Measurements from ENCODE around the gene NFATC2.

NFATC2 gene

DNA sequence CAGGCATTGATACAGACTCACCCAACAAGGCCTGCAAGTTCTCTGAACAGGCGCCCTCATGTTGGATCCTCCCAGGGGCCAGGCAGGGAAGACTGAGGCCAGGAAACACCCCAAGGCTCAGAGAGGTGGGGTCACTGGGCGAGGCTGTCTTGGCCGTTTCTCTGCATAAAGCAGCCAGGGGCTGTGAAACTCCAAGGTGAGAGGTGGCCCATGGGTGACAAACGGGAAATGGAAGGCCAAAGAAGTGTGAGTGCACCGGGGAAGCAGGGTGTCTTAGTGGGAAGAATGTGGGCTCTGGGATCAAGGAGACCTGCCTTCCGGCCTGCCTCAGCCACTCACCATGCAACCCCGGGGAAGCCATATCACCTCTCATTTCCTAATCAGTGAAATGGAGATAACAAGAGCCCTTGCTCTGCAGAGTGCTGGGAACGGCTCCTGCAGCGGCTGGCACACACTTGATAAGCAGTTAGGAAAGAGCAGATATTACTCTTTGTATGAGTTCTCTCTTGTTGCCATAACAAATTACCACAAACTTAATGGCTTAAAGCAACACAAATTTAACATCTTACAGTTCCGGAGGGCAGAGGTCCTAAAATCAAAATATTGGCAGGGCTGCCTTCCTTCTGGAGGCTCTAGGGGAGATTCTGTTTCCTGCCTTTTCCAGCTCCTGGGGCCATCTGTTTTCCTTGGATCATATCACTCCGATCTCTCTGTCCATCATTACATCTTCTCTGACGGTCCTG is 168.6 kb downstream of the NFATC2 start:
- no peak for FAIRE-seq

DNA sequence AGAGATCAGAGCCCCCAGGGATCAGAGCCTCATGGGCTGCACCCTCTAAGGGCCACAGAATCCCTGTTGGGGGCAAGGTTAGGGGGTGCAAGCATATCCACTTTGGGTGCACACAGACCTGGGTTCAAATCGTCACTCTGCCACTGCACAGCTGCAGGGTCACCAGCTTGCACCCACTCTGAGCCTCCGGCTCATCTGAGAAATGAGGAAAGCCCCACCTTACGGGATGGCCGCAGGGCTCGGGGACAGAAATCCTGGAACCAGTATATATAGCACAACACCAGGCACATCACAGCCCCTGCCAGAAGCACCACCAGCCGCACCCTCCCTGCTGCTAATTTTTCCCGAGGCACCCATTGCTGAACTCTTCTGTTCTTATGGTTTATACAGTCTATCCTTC is 169.6 kb downstream of the NFATC2 start:
- FAIRE-seq: no peak

DNA sequence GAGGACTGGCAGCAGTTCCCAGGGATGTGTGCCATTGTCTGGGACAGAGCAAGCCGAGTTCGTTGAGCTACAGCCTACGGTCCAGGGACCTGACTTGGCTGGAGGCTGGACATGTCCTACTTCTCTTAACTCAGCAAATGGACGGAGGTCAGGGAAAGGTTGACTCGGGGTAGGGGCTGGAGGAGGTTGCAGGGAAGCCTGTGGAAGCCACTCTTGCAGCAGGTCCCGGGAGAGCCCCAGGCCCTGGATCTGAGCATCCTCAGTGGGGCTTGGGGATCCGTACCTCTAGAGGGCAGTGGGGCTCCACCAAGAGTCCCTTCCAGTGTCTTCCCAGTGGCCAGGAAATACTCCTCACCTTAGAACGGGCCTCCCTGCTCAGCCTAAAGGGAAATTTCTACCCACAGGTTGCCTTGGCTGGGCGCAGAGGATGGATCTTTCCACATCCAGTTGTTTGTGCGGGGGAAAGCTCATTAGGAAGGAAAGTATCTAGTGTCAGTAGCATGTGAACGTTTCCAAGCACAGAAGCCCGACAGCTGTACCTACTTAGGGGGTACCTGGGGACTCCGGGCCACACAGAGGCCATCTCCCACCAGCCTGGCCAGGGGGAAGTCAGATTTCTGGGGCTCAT is 170.2 kb downstream of the NFATC2 start:
- FAIRE-seq: no peak

DNA sequence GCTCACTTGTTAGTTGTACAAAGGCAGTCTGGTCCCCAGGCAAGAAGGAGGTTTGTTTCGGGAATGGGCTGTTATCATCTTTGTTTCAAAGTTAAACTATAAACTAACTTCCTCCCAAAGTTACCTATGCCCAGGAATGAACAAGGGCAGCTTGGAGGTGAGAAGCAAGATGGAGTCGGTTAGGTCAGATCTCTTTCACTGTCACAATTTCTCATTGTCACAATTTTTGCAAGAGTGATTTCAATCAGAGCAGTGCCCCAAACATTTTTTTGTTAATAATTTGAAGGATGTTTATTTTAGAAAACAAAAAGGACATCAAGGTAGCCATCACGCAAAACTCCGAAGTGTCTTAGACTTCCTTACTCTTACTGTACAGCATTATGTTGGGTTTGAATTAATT is 170.8 kb downstream of the NFATC2 start:
- FAIRE-seq: no peak

DNA sequence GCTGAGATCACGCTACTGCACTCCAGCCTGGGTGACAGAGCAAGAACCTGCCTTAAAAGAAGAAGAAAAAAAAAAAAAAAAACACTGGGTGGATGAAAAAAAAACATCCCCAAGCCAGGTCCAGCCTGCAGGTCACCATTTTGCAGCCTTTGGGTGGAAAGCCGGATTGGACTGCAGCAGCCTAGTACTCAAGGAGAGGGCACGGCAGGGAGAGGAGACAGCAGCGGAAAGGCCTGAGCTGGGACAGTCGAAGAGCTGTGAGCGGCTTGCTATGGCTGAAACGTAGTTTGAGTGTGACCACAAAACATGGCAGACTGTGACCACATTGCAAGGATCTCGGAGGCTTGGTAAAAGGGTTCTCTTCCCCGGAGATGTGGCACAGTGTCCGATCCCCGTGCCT is 173.0 kb downstream of the NFATC2 start:
- FAIRE-seq: no peak

DNA sequence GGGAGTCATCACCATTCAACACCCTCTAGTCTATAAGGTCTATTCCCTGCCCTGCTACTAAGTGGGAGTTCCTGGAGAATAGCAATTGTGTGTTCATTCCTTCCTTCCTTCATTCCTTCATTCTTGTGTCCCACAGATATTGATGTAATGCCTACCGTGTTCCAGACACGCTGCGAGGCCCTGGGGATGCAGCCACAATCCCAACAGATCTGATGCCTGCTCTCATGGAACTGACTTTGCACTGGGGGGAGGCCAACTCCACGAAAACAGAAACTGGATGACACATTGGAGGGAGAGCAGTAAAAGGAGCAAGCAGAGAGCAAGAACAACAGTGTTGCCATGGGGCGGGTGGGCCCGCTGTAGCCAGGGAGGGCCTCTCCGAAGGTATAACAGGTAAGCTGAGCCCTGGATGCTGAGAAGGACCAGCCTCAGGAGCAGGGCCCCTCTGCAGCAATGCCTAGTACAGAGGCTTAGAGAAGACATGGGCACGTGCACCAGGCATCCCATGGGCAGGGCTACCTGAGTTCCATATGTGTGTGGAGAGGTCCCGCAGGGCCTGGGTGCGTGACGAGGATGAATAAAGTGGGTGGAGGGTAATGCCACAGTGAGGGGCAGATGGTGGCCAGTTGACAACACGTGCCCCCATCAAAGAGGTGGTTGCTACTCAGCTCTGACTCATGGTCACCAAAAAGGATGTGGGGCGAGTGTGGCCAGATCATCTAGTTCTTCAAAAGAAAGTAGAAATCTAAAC is 173.9 kb downstream of the NFATC2 start:
- no peak for FAIRE-seq

DNA sequence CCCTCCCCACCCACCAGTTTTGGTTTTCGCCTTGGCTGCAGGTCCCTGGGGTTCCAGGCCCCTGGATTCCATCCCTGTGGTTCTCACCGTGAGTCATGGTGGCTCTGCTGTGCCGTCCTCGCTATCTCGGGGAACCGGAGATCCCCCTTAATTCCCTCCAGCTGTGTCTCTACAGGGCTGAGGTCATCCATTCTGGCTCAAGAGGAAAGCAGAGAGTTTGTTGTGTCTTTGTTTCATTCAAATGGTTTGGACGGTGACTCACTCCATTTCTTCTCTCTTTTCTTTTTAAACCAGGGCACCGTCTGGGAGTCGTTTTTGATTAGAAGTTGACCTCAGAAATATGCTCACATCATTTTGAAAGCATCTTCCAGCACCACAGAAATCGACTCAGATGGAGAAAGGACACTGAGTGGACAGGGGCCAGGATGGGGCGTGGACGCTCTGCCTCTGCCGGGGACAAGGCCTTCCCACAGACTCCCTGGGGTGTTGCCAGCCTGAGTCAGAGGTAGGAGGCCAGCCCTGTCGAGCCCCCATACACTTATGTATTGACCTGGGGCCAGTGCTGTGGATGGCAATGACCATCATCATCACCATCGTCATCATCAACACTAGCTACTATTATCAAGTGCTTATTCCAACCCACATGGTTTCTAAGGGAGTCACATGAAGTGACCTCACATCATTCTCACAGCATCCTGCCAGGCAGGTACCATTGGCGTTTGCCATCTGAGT is 176.2 kb downstream of the NFATC2 start:
- FAIRE-seq: peak; percentile 15

DNA sequence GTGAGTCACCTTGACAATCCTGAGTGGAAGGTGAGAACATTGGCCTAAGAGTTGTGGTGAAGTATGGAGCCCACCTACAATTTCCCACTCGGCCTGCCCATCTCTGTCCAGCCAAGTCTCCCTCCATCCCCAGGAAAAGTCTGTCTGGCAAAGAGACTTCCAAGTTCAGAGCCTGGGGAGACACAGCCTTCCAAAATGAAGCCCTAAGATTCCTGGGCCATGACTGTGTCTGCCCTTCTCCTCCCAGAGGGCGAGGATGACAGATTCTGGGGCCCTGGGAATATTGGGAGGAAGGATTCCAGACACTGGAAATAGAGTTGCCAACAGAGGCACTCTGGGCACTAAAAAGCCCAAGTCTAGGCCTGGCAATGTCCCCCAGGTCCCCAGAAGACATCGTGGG is 176.8 kb downstream of the NFATC2 start:
- no peak for FAIRE-seq

DNA sequence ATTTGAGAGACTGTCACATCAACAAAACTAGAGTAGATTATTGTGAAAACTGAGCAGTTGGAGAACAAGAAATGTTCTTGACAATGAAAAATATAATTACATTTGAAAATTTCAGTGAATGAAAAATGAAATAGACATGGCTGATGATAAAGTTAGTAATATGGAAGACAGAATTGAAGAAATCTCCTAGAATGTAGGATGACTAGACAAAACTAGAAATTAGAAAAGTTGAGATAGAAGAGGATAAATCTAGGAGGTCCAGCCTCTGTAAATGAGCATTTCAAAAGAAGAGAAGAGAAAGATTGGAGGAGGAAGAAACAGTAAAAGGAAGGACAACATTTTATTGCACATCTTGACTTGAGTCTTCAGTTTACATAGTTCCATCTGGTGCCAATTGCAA is 178.7 kb downstream of the NFATC2 start:
- no peak for FAIRE-seq

DNA sequence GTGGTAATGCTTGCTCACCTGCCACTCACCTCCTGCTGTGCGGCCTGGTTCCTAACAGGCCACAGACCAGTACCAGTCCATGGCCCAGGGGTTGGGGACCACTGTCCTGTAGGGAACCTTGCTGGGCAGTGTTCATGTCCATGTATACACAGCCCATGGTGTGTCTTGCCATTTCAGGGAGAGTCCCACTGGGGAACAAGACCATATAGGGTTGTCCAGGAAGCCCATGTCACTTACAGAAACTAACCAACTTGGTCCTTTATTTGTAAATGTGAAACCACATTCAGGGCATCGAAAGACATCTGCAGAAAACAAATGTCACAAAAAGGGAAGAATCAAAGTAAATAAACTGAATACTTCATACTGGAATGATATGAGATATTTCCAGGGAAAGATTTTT is 179.1 kb downstream of the NFATC2 start:
- FAIRE-seq: no peak

DNA sequence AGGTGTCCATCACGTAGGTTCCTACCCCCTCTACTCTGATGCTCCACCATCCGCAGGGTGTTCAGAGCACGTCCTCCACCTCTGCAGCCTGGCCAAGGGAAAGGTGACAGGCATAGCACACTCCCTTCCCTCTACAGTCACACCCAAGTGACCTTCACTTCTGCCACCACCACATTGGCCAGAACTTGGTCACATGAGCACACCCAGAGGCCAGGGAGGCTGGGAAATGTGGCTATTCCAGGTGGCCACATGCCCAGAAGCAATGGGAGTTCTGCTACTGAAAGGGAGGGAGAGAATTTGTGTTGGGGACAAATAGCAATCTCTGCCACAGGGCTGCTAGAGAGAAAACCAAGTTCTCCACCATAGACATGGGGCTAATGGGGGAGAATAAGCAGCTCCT is 180.3 kb downstream of the NFATC2 start:
- FAIRE-seq: no peak

DNA sequence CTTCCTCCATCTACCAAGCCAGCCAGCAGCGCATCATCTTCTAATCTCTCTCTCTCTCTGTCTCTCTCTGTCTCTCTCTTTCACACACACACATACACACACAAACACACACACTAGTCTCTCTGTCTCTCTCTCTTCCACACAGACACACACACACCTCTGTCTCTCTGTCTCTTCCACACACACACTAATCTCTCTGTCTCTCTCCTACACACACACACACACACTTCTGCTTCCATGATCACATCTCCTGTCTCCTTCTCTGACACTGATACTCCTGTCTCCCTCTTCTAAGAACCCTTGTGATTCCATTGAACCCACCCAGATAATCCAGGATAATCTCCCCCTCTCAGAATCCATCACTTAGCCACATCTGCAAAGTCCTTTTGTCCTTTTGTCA is 181.3 kb downstream of the NFATC2 start:
- FAIRE-seq: no peak

DNA sequence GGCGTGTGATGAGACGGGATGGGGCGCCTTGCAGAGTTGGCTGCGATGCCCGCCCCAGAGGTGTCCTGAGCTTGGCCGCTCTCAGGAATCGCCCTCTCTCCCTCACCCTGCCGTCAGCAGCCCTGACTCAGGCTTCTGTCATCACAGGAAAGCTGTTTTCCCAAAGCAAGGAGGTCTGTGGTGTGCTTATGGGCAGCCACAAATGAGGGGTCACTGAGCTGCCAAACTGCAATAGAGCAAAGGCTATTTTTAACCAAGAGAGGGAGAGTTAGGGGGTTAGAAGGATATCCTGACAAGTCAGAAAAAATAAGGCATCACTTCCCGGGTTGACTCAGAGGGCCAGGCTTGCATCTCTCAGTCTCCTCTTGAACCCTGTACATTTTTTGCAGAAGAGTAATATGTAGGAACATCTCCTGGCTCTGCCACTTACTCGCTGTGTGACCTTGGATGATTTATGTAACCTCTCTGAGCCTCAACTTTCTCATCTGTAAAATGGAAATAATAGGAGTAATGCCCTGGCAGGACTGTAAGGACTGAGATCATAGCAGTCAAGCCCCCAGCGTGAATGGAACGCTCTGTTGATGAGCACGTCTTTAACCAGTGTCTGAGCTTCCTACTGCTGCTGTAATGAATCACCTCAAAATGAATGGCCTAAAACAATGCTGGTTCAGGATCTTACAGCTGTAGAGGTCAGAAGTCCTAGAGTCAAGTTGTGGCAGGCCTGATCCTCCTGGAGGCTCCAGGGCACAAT is 181.9 kb downstream of the NFATC2 start:
- no peak for FAIRE-seq

DNA sequence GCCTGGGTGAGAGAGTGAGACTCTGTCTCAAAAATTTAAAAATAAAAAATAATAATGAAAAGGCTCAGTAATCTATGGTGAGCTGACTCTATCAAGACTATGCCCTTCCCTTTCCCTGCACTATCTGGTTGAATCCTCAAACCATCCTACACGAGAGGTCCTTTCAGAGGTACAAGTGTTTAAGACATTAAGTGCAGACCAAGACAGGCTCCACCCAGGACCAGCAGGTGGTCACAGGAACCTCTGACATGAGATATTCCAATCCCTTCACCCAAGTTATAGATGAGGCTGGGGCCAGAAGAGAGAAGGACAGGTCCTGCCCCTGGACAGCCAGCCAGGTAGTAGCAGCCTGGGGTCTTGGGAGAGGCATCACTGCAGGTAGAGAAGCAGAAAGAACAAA is 182.6 kb downstream of the NFATC2 start:
- no peak for FAIRE-seq

DNA sequence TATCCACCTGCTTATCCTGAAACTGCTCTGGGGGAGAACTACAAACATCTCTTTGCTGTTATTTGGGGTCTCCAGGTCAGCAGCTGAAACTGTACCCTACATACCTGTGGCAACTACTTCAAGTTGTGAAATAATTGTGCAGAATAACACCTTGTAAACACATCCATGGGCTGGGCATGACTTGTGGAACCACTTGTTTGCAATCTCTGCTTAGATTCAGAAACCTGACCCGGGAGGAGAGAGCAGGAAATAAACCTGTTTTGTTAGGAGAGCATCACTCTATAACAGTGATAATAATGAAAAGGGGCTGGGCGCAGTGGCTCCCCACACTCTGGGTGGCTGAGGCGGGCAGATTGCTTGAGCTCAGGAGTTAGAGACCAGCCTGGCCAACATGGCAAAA is 183.1 kb downstream of the NFATC2 start:
- no peak for FAIRE-seq

DNA sequence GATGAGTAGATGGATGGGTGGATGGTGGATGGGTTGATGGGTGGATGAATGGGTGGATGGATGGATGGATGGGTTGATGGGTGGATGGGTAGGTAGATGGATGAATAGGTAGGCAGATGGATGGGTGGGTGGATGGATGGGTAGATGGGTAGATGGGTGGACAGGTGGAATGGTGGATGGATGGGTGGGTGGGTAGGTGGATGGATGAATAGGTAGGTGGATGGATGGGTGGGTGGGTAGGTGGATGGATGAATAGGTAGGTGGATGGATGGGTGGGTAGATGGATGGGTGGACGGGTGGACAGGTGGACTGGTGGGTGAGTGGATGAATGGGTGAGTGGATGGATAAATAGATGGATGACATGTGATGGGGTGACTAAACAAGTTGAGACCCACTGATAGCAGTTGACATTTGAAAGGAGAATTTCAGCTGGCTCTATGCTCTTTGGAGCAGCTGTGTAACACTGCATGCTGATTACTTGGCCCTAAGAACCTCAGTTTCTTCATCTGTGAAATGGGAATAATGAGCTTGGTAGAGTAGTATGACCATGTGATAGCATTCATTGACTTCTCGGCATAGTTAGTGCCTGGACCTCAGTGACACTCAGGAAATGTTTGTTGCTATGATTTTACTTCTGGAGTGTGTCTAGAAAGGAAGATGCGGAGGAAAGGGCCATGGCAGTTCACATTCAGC is 184.3 kb downstream of the NFATC2 start:
- FAIRE-seq: no peak

DNA sequence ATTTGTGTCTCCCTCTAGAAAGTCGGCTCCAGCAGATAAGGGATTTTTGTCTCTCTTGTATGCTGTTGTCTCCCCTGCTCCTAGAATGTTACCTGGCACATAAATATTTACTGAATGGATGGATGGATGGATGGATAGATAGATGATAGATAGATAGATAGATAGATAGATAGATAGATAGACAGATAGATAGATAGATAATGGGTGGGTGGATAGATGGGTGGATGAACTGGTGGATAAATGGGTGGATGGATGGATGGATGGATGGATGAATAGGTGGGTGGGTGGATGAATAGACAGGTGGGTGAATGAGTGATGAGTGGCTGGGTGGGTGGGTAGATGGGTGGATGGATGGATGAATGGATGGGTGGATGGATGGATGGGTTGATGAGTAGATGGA is 185.0 kb downstream of the NFATC2 start:
- FAIRE-seq: no peak

DNA sequence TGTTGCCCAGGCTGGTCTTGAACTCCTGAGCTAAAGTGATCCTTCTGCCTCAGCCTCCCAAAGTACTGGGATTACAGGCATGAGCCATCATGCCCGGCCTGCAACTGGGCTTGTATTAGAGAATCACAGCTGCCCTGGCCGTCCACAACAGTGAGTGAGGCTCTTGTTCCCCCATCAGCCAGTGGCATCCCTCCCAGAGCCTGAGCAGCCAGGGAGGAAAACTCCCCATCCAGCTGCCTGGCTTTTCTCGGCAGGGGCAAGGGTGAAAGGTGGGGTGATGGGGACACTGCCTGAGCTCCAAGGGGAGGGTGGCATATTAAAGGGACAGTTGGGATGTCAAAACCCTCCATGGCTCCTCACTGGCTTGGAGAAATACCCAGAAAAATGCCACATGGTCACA is 185.6 kb downstream of the NFATC2 start:
- FAIRE-seq: no peak

DNA sequence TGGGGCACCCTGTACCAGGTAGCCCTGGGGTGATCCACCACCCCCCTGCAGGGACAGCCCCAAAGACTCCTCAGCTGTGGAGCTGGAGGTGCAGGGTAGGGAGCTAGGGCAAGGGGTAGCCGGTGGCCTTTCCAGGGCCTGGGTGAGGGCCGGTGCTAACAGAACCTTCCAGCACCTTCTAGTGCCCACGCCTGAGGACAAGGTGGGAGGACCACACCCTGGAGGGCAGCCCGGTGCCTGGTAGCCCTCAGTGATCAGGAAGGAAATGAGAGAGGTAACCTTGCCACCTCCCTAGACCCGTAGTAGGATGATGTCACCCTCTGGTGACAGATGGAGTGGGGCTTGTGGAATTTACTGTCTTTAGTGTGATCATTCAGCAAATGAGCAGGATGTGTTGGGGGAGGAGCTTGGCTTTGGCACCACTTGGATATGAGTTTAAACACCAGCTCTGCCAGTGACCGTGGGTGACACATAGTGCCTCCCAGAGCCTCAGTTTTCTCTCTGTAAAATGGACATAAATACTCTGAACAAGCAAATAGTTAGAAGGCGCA is 187.7 kb downstream of the NFATC2 start:
- no peak for FAIRE-seq

DNA sequence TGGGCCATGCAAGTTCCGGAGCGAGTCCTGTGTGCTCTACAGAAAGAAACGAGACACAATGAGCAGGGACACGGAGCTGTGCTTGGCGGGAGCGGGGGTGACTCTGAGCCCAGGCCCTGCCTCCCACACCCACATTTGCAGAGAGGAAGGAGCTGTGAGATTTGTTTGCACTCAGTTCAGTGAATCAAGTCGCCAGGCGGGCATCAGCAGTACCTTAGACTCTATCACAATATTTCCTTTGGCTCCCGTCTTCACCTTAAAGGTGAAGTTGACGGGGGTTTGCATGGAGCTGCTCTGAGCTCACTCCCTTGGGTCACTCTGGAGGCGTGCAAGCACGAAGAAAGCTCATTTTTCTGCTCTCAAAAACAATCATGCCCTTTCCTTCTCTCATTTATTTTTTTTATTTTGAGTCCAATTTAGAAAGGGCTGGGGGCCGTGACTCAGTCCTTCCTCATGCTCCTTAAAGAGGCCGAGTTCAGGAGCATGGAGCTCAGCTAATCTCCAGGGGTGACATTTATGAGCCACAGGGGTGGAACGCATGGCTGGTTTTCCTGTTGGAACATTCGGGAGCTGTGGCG is 188.2 kb downstream of the NFATC2 start:
- FAIRE-seq: no peak

DNA sequence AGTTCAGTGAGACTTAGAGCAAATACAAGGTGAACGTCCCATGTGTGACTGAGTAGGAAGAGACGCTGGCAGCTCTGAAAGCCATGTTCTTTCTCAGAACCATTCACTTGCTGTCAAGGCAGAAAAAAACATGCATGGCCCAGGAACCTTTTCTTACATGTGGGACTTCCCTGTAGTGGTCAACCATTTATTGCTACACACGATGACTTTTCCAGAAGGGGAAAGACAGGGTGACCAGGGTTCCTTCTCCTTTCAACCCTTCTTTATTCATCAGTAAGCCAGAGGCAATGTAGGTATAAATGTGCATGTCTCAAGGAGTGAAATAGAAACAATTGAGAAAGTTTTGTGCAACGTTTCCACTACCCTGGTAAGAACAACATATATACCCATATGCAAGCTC is 189.0 kb downstream of the NFATC2 start:
- FAIRE-seq: no peak
